B cell (primary cell): ENCODE data around the gene ZNF438. TPM values are rescaled to one million over a fixed set of nuclear protein-coding genes. Genes with fewer than 3 reads are reported as not detected.

Experiments
- ATAC-seq: fragments of 200-7000 bp; cut with Tn5 transposase; one replicate; pipeline ENCODE4 v1.10.0; 2021; ENCODE audit warnings: low read depth, mild to moderate bottlenecking, moderate number of reproducible peaks, moderate library complexity
- CTCF ChIA-PET: fragments of 350-600 bp; sonication (Branson Sonifier 250); formaldehyde crosslinking; loops from one replicate; lab custom pipeline; 2021; ENCODE audit warnings: antibody characterized with exemption, inconsistent platforms; lab: Charles Lee
- POLR2A ChIA-PET: fragments of 350-600 bp; sonication (Branson Sonifier 250); formaldehyde crosslinking; loops from one replicate; lab custom pipeline; 2021; ENCODE audit warnings: antibody characterized with exemption; lab: Charles Lee
- DNase-seq: peaks from one replicate; pipeline ENCODE4 v3.0.0; 2013
- H2AFZ ChIP-seq: 2 replicates; pipeline ENCODE4 v1.6.1; 2012; ENCODE audit warnings: mild to moderate bottlenecking, low read depth, low read length; ENCODE audit not compliant: insufficient read depth, poor library complexity, severe bottlenecking
- H3K27ac ChIP-seq, 2 donors: 1 replicate in 1 of 2; 2 replicates in 1 of 2; pipeline ENCODE4 v1.5.1; 2012 to 2013; ENCODE audit warnings: low read length in 2 of 2, mild to moderate bottlenecking in 2 of 2, moderate library complexity in 1 of 2
- H3K27me3 ChIP-seq, 4 experiments: fragments of 200-600 bp in 1 of 4; sonication (generic) in 1 of 4; replicated peaks in 1 of 4; 1 replicate in 2 of 4; 2 replicates in 2 of 4; pipeline versions ENCODE4 v1.6.1 to v1.7.0; 2013 to 2016; ENCODE audit warnings: low read length in 3 of 4, mild to moderate bottlenecking in 2 of 4, mixed read lengths in 1 of 4, moderate library complexity in 1 of 4; ENCODE audit not compliant: insufficient read depth in 4 of 4, control insufficient read depth in 3 of 4; ENCODE audit errors: control extremely low read depth in 1 of 4
- H3K36me3 ChIP-seq, 2 experiments: replicated peaks in 1 of 2; 1 replicate in 1 of 2; 2 replicates in 1 of 2; pipeline versions ENCODE4 v1.6.1 to v1.7.1; 2013; ENCODE audit warnings: low read length in 1 of 2; ENCODE audit not compliant: insufficient read depth in 2 of 2, control insufficient read depth in 1 of 2; ENCODE audit errors: control extremely low read depth in 1 of 2, extremely low read depth in 1 of 2
- H3K4me1 ChIP-seq, 2 donors: fragments of 200-600 bp in 1 of 2; sonication (generic) in 1 of 2; 1 replicate in 1 of 2; 2 replicates in 1 of 2; pipeline versions ENCODE4 v1.5.1 to v1.6.1; 2013 to 2017; ENCODE audit warnings: low read length in 2 of 2; ENCODE audit not compliant: control insufficient read depth in 2 of 2, insufficient read depth in 2 of 2
- H3K4me2 ChIP-seq: replicated peaks from 2 replicates; pipeline ENCODE3; 2012; ENCODE audit warnings: mild to moderate bottlenecking, low read depth, low read length; ENCODE audit not compliant: poor library complexity, severe bottlenecking
- H3K4me3 ChIP-seq, 5 experiments: fragments of 200-600 bp in 1 of 5; sonication (generic) in 1 of 5; 1 replicate in 3 of 5; 2 replicates in 2 of 5; pipeline versions ENCODE4 v1.5.1 to v1.7.0; 2011 to 2016; ENCODE audit warnings: low read length in 4 of 5, mild to moderate bottlenecking in 4 of 5, low read depth in 2 of 5, control low read depth in 1 of 5, moderate library complexity in 1 of 5; ENCODE audit not compliant: insufficient read depth in 1 of 5; ENCODE audit errors: control extremely low read depth in 1 of 5, extremely low read depth in 1 of 5
- H3K79me2 ChIP-seq: fragments of 200-600 bp; sonication (generic); one replicate; pipeline ENCODE4 v1.6.0; 2016; ENCODE audit warnings: low read length; ENCODE audit not compliant: control insufficient read depth, insufficient read depth
- H3K9ac ChIP-seq: fragments of 200-600 bp; sonication (generic); 2 replicates; pipeline ENCODE4 v1.6.1; 2017; ENCODE audit warnings: mild to moderate bottlenecking, low read length, moderate library complexity
- H3K9me3 ChIP-seq, 3 donors: one replicate each; pipeline versions ENCODE4 v1.6.1 to v1.7.1; 2013; ENCODE audit warnings: low read length in 2 of 3; ENCODE audit not compliant: control insufficient read depth in 2 of 3, insufficient read depth in 1 of 3; ENCODE audit errors: control extremely low read depth in 1 of 3
- H4K20me1 ChIP-seq: 2 replicates; pipeline ENCODE4 v1.6.0; 2012; ENCODE audit warnings: mild to moderate bottlenecking, low read length; ENCODE audit not compliant: insufficient read depth, control insufficient read depth, poor library complexity, severe bottlenecking
- H3K27ac Mint-ChIP-seq: one replicate; pipeline ENCODE4 v1.8.0; 2021; ENCODE audit warnings: mixed read lengths
- H3K27me3 Mint-ChIP-seq: one replicate; pipeline ENCODE4 v1.8.0; 2021; ENCODE audit warnings: mixed read lengths
- H3K4me1 Mint-ChIP-seq: one replicate; pipeline ENCODE4 v1.8.0; 2021; ENCODE audit warnings: mixed read lengths
- H3K4me3 Mint-ChIP-seq: one replicate; pipeline ENCODE4 v1.8.0; 2021; ENCODE audit warnings: mixed read lengths
- H3K9me3 Mint-ChIP-seq: one replicate; pipeline ENCODE4 v1.8.0; 2022; ENCODE audit warnings: mixed read lengths; ENCODE audit not compliant: insufficient read depth
- EZH2 ChIP-seq: IDR thresholded peaks from 2 replicates; pipeline ENCODE4 v1.6.1; 2012; ENCODE audit warnings: borderline replicate concordance, low read depth, mild to moderate bottlenecking, moderate library complexity, low read length; ENCODE audit not compliant: insufficient read depth, poor library complexity, severe bottlenecking
- WGBS: methylation state at CpG from one replicate; pipeline ENCODE4 v1.1.5; 2013; ENCODE audit warnings: missing lambda C conversion rate; ENCODE audit not compliant: insufficient coverage; 5-methylcytosine and 5-hydroxymethylcytosine counted together
- intact Hi-C: fragments of 100-400 bp; cut with micrococcal nuclease; formaldehyde crosslinking; loops from one replicate; pipeline ENCODE4 v1.10.0; 2022
- polyA plus RNA-seq: library from polyadenylated mRNA; depleted of rRNA; stranded (reverse); fragments of >200 nt; gene quantifications from 2 replicates; pipeline ENCODE4 v1.2.3, GENCODE V29; 2012
- total RNA-seq, 2 donors: library from RNA; stranded (reverse); fragments of 120-200 nt in 1 of 2; gene quantifications; 1 replicate in 1 of 2; 2 replicates in 1 of 2; pipeline versions ENCODE4 v1.2.3 to v1.2.4, GENCODE V29; 2013 to 2022
- TF ChIP-seq, protein P1 (sequence below): fragments of 200-600 bp; IDR thresholded peaks from one replicate; pipeline ENCODE4 v1.8.0; 2022; ENCODE audit warnings: antibody characterized with exemption, mild to moderate bottlenecking

Gene ZNF438
- total and polyA plus RNA-seq, 2 donors (not counting 1 experiment from before 2014, with no cell fraction given), result 2.0 to 3.7 TPM

DNA sequence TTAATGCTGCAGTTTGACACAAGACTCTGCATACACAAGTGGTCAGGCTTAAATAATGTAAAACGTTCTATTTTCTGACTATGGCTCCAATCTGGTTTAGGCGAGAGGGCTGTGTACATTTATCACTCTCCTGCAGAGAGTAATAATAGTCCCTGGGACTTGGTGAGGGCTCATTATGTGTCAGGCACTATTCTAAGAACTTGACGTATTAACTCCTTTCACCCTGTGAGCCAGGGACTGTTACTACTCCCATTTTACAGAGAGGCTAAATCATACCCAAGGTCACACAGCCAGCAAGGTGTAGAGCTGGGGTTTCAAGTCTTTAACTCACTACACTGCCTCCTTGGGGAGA lies 214.9 kb downstream of the ZNF438 start:
- peaks cover 0 to 4% (median 0%) of the 10 kb centered on the region in 3 donors for H3K9me3 ChIP-seq
- ChIA-PET CTCF (no interaction called here), POLR2A (no interaction called here)
- no peak overlapping the region for H3K4me2 ChIP-seq
- H3K9me3 Mint-ChIP-seq, result no peaks in the 10 kb centered on the region
- H3K4me3 ChIP-seq, result no peak overlapping the region
- H3K4me1 Mint-ChIP-seq, result no peaks in the 10 kb centered on the region
- H4K20me1 ChIP-seq, result no peaks in the 10 kb centered on the region
- 83% methylated on average over 2 of the region's 3 CpGs for WGBS
- DNase-seq (no peak), ATAC-seq (no peak)
- no peak overlapping the region for H3K27ac ChIP-seq
- H3K79me2 ChIP-seq, result no peaks in the 10 kb centered on the region
- H3K36me3 ChIP-seq, result no peaks in the 10 kb centered on the region
- no peak overlapping the region for H3K27ac Mint-ChIP-seq
- no peak overlapping the region for H2AFZ ChIP-seq
- H3K9ac ChIP-seq, result no peak overlapping the region
- no peaks in the 10 kb centered on the region for H3K4me1 ChIP-seq
- no peak overlapping the region for H3K4me3 Mint-ChIP-seq
- intact Hi-C loops, result no loop called here
- peaks cover 13% of the 10 kb centered on the region for H3K27me3 Mint-ChIP-seq
- TF ChIP-seq EZH2, result no peak
- TF ChIP-seq, protein P1, sequence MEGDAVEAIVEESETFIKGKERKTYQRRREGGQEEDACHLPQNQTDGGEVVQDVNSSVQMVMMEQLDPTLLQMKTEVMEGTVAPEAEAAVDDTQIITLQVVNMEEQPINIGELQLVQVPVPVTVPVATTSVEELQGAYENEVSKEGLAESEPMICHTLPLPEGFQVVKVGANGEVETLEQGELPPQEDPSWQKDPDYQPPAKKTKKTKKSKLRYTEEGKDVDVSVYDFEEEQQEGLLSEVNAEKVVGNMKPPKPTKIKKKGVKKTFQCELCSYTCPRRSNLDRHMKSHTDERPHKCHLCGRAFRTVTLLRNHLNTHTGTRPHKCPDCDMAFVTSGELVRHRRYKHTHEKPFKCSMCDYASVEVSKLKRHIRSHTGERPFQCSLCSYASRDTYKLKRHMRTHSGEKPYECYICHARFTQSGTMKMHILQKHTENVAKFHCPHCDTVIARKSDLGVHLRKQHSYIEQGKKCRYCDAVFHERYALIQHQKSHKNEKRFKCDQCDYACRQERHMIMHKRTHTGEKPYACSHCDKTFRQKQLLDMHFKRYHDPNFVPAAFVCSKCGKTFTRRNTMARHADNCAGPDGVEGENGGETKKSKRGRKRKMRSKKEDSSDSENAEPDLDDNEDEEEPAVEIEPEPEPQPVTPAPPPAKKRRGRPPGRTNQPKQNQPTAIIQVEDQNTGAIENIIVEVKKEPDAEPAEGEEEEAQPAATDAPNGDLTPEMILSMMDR, result no peak
- H3K27me3 ChIP-seq, result peaks cover 0 to 4% (median 0%) of the 10 kb centered on the region in 4 experiments

DNA sequence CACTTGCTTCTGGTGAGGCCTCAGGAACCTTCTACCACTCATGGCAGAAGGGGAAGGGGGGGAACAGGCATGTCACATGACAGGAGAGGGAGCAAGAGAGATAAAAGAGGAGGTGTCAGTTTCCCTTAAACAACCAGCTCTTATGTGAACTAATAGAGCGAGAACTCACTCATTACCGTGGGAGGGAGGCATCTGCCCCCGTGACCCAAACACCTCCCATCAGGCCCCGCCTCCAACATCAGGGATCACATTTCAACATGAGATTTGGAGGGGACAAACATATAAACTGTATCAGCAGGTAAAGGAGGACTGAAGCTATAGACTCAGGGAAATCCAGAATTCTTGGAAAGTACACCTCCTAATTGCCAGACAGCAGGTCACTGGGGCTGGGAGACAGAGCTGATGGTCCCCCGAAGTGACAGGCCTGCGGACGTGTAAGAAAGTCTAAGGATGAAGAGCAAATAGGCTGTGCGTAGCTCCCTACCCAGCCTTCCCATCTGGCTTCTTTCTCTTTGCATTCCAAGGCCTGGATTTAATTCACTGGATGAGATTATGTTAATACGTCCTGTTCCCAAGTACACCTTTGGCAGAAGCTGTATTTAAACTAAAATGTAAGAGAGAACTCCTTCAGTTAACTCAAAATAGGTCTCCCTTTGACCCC lies 215.4 kb downstream of the ZNF438 start:
- peaks cover 0 to 4% (median 0%) of the 10 kb centered on the region in 4 experiments for H3K27me3 ChIP-seq
- WGBS, result 70% methylated on average over 2 of the region's 9 CpGs
- Mint-ChIP-seq H3K4me3 (no peak overlapping the region), H3K27ac (no peak overlapping the region), H3K4me1 (no peaks in the 10 kb centered on the region), H3K9me3 (no peaks in the 10 kb centered on the region), H3K27me3 (peaks cover 17% of the 10 kb centered on the region)
- TF ChIP-seq, protein P1, result no peak
- TF ChIP-seq EZH2, result no peak
- no peak overlapping the region for H2AFZ ChIP-seq
- H3K4me1 ChIP-seq, result no peaks in the 10 kb centered on the region
- no peak overlapping the region for H3K27ac ChIP-seq
- H3K4me2 ChIP-seq, result no peak overlapping the region
- H4K20me1 ChIP-seq, result no peaks in the 10 kb centered on the region
- ChIA-PET CTCF (no interaction called here), POLR2A (no interaction called here)
- H3K9ac ChIP-seq, result no peak overlapping the region
- no peaks in the 10 kb centered on the region for H3K79me2 ChIP-seq
- intact Hi-C loops, result no loop called here
- peaks cover 0 to 4% (median 0%) of the 10 kb centered on the region in 3 donors for H3K9me3 ChIP-seq
- no peaks in the 10 kb centered on the region for H3K36me3 ChIP-seq
- no peak for DNase-seq
- ATAC-seq, result no peak
- no peak overlapping the region for H3K4me3 ChIP-seq
